ENCODE measurements around the gene P4HA2.
"Not testable (repeated sequence)": the region's sequence is repeated elsewhere in the genome, so short reads cannot be mapped to it uniquely, and the experiment has no call there.

P4HA2 gene

GRCh38 chr5:132195727-132196126 is 31.9 kb downstream of the P4HA2 start:
- no peak for DNase-seq

DNA sequence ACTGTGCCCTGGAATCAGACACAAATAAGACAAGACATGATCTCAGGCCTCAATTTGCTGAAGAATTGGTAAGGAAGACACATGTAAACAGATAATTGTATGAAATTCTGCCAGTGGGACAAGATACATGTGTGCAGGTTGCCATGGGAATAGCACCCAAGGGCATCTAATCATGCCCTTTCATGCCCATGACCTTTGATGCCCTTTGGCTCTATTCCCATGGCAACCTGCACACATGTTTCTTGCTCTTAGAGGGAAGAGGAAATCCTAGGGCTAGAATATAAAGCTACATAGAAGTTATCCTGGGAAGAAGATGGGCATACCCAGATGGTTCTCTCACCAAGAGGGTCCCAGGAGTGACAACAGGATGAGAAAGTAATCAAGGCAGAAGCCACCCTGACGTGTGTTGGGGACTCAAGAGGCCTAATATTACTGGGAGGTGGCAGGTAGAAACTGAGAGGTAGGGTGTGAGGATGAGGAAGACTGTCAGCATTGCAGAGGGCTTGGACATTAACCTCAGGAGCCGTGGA is 34.4 kb downstream of the P4HA2 start:
- no peak for DNase-seq

DNA sequence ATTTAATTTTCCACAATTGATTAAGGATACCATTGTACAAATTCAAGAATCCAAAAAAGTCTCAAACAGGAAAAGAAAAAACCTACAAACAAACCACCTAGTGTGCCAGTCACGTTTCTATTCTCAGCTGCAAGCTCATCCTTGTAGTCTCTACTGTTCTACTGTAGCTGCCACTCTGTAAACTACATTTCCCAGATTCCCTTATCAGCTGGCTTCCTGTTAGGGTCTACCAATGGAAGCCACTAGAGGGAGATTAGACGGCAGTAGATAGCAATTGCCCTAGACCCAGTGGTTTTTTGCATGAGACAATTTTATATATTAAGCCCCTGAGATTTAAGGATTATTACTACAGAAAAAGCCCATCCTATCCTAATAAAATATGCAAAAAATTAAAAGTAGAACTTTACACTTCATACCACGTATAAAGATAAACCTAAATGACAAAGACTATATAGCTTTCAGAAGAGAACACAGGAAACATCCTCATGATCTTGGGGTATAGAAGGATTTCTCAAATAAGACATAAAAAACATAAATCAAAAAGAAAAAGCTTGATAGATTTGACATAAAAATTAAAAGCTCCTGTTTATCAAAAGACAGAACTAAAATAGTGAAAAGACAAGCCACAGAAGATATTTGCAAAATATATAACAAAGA is 37.4 kb downstream of the P4HA2 start:
- DNase-seq = peak; percentile 60

GRCh38 chr5:132184588-132184987 is 43.1 kb downstream of the P4HA2 start:
- no peak for DNase-seq

- DNase-seq = peak; percentile 9
Observed at GRCh38 chr5:132183723-132184122, 43.9 kb downstream of the P4HA2 start.

DNA sequence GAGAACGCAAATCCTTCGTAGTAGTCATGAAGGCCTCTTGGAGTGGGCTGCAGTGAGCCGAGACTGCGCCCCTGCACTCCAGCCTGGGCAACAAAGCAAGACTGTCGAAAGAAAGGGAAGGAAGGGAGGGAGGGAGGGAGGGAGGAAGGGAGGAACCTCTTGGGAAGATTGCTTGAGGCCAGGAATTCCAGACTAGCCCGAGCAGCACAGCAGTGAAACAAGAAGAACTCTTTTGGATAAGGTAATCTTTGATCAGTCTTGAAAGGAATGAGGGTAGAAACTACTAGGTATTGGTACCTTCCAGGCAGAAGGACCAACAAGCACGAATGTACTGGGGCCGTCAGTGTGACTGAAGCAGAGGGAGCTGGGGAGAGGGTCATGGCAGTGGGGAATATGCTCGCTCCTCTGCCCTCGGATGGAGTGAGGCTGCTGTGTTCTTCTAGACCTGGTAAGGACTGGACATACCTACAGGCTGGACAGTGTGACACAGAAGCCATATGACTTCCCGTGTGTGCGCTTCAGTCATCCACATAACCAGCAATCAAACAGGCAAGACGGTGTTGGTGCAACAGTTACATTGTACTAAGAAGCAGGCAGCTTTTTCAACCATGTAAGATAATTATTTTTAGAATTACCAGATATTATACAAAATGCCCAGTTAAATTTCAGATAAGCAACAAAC is 45.2 kb downstream of the P4HA2 start:
- DNase-seq = peak; percentile 43

- DNase-seq = no peak
Observed at GRCh38 chr5:132181011-132181629, 46.5 kb downstream of the P4HA2 start.

GRCh38 chr5:132180134-132180745 is 47.4 kb downstream of the P4HA2 start:
- peak; percentile 60 for DNase-seq

DNA sequence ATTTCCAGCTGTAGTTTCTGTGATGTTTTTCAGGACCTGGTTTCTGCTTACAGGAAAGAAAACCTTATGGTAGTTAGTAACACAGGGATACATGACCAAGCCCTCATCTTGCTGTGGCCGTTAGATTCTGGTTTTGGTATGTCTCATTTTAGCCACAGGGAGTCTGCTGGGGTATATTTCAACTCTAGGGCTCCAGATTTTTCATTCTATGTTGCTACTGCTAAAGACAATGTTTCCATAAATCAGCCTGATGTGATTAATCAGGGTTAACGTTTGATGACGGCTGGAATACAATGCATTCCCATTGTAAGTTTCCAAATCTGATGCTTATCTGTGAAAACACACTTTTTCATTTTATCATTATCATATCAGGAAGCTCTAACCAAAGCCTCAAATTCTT is 48.2 kb downstream of the P4HA2 start:
- no peak for DNase-seq

- no peak for DNase-seq
Observed at GRCh38 chr5:132177691-132178149, 49.9 kb downstream of the P4HA2 start.

GRCh38 chr5:132176987-132177386 is 50.7 kb downstream of the P4HA2 start:
- DNase-seq = no peak

DNA sequence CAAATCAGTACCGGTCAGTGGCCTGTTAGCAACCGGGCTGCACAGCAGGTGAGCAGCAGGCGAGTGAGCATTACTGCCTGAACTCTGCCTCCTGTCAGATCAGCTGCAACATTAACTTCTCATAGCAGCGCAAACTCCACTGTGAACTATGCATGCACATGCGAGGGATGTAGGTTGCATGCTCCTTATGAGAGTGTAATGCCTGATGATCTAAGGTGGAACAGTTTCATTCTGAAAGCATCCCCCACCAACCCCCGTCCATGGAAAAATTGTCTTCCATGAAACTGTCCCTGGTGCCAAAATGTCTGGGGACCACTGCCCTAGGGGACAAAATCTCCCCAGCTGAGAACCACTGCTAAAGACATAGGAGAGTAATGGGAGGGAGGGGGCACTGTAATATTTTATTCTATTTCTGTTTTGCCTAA is 51.1 kb downstream of the P4HA2 start:
- DNase-seq = no peak

GRCh38 chr5:132162945-132163344 is 64.7 kb downstream of the P4HA2 start:
- DNase-seq = no peak

- not testable (repeated sequence) for DNase-seq
Observed at GRCh38 chr5:132161574-132162326, 65.9 kb downstream of the P4HA2 start.

GRCh38 chr5:132156413-132156812 is 71.2 kb downstream of the P4HA2 start:
- no peak for DNase-seq

GRCh38 chr5:132150565-132150964 is 77.1 kb downstream of the P4HA2 start:
- DNase-seq = no peak

DNA sequence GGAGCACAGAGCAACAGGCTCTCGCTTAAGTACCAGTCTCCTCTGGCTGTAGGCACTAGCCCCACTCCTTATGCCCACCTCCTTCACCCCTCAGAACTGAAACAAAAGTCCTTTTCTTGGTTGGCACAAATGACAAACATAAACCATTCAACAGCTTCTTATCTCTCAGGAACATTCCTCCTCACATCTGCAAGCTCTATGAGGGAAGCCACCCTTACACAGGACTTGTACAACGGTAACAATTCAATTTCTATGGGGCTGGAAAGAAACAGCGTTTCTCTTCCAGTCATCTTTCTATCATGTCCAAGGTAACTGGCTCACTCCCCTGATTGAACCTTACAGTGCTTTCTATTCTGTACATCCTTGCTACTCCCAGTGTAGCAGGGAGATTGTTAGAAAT is 80.0 kb downstream of the P4HA2 start:
- DNase-seq = no peak

DNA sequence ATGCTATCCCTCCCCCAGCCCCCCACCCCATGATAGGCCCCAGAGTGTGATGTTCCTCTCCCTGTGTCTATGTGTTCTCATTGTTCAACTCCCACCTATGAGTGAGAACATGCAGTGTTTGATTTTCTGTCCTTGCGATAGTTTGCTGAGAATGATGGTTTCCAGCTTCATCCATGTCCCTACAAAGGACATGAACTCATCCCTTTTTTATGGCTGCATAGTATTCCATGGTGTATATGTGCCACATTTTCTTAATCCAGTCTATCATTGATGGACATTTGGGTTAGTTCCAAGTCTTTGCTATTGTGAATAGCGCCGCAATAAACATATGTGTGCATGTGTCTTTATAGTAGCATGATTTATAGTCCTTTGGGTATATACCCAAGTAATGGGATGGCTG is 82.3 kb downstream of the P4HA2 start:
- DNase-seq = not testable (repeated sequence)

DNA sequence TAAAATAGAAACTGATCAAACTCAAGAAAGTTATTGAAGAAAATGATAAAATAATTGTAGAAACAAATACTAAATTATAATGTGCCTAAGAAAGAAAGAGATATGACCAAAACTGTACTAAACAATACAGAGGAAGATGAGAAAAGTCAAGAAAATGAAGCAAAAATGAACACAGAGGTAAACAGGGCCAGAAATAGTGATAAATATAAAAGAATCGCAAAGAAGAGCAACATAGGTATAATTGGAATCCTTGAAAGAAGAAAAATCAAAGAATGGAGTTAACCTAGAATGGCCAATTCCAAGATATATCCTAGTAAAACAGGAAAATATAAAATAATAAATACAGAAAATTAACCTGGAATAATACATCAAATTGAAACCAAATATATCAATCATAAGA is 84.5 kb downstream of the P4HA2 start:
- DNase-seq = no peak

DNA sequence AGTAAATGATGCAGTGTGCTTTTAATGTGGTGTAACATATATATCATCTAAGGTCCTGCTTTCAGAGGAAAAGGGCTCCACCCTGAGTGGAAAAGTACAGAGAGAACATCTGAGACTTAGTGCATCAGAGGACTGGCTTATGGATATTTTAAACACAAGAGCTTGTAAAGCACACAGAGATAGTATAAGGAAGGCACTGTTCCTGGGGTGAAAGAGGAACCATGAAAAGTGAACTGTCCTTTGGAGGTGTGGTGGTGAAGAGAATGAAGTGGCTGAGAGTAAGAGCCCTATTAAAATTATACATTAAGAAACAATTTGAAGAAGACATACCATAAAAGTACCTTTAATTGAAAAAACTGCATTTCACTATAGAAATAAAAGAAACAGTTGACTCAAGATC is 85.2 kb downstream of the P4HA2 start:
- DNase-seq = no peak
